H9 (cell line): Measurements from ENCODE around the gene BMP2K. TPM values are rescaled to one million over a fixed set of nuclear protein-coding genes. Genes with fewer than 3 reads are reported as not detected.

Experiments used
- DNase-seq: peaks from one replicate; pipeline ENCODE4 v3.0.0-alpha.2; 2017
- H2AFZ ChIP-seq: one replicate; pipeline ENCODE4 v1.6.1; 2013; ENCODE audit warnings: mild to moderate bottlenecking, low read length, control low read depth, moderate library complexity
- H2AK5ac ChIP-seq: 2 replicates; pipeline ENCODE4 v1.6.1; 2013; ENCODE audit warnings: low read length, control low read depth, mixed read lengths; ENCODE audit not compliant: insufficient read length
- H2BK120ac ChIP-seq: one replicate; pipeline ENCODE4 v1.6.1; 2013; ENCODE audit warnings: low read depth, mild to moderate bottlenecking, low read length, control low read depth, inconsistent platforms; ENCODE audit not compliant: poor library complexity, severe bottlenecking
- H2BK12ac ChIP-seq: 2 replicates; pipeline ENCODE4 v1.6.1; 2013; ENCODE audit warnings: low read length, control low read depth, mixed read lengths, low read depth; ENCODE audit not compliant: insufficient read length
- H2BK15ac ChIP-seq: 2 replicates; pipeline ENCODE4 v1.6.1; 2013; ENCODE audit warnings: low read depth, low read length, control low read depth
- H2BK20ac ChIP-seq: one replicate; pipeline ENCODE4 v1.6.1; 2013; ENCODE audit warnings: low read depth, mild to moderate bottlenecking, low read length, control low read depth, inconsistent platforms; ENCODE audit not compliant: poor library complexity, severe bottlenecking
- H2BK5ac ChIP-seq: 2 replicates; pipeline ENCODE4 v1.6.1; 2013; ENCODE audit warnings: low read length, control low read depth, mixed read lengths; ENCODE audit not compliant: insufficient read length
- H3K14ac ChIP-seq: 2 replicates; pipeline ENCODE4 v1.6.1; 2013; ENCODE audit warnings: low read length, control low read depth; ENCODE audit not compliant: insufficient read depth
- H3K18ac ChIP-seq: 2 replicates; pipeline ENCODE4 v1.6.1; 2013; ENCODE audit warnings: low read depth, mild to moderate bottlenecking, mixed read lengths, low read length, control low read depth; ENCODE audit not compliant: insufficient read length
- H3K23ac ChIP-seq: 2 replicates; pipeline ENCODE4 v1.6.1; 2013; ENCODE audit warnings: low read length, control low read depth, mixed read lengths, low read depth; ENCODE audit not compliant: insufficient read length
- H3K23me2 ChIP-seq: 2 replicates; pipeline ENCODE4 v1.6.1; 2013; ENCODE audit warnings: low read depth, mild to moderate bottlenecking, mixed read lengths, low read length, control low read depth; ENCODE audit not compliant: insufficient read length, poor library complexity, severe bottlenecking
- H3K27ac ChIP-seq: 2 replicates; pipeline ENCODE4 v1.5.1; 2013; ENCODE audit warnings: low read length, control low read depth, mixed read lengths, low read depth; ENCODE audit not compliant: insufficient read length
- H3K27me3 ChIP-seq: 2 replicates; pipeline ENCODE4 v1.6.1; 2013; ENCODE audit warnings: low read length, control low read depth, inconsistent platforms; ENCODE audit not compliant: insufficient read depth
- H3K4ac ChIP-seq: 2 replicates; pipeline ENCODE4 v1.6.1; 2013; ENCODE audit warnings: low read depth, mild to moderate bottlenecking, control low read depth, inconsistent platforms, low read length, moderate library complexity
- H3K4me1 ChIP-seq: 2 replicates; pipeline ENCODE4 v1.6.1; 2013; ENCODE audit warnings: low read length, control low read depth, inconsistent platforms; ENCODE audit not compliant: insufficient read depth
- H3K4me2 ChIP-seq: 2 replicates; pipeline ENCODE4 v1.6.1; 2013; ENCODE audit warnings: low read length, control low read depth, mixed read lengths; ENCODE audit not compliant: insufficient read length, insufficient read depth
- H3K56ac ChIP-seq: 2 replicates; pipeline ENCODE4 v1.6.1; 2013; ENCODE audit warnings: low read depth, mild to moderate bottlenecking, mixed read lengths, low read length, control low read depth; ENCODE audit not compliant: insufficient read length
- H3K79me1 ChIP-seq: 2 replicates; pipeline ENCODE4 v1.6.1; 2013; ENCODE audit warnings: low read depth, mild to moderate bottlenecking, moderate library complexity, low read length, control low read depth, inconsistent platforms; ENCODE audit not compliant: insufficient read depth, poor library complexity, severe bottlenecking
- H3K79me2 ChIP-seq: 2 replicates; pipeline ENCODE4 v1.6.1; 2013; ENCODE audit warnings: low read length, control low read depth, inconsistent platforms; ENCODE audit not compliant: insufficient read depth
- H3K9ac ChIP-seq: 2 replicates; pipeline ENCODE4 v1.6.1; 2013; ENCODE audit warnings: low read length, control low read depth, mixed read lengths; ENCODE audit not compliant: insufficient read length; ENCODE audit errors: extremely low read depth
- H3K9me3 ChIP-seq: one replicate; pipeline ENCODE4 v1.6.1; 2013; ENCODE audit warnings: low read depth, low read length, inconsistent platforms; ENCODE audit not compliant: control insufficient read depth
- H3T11ph ChIP-seq: one replicate; pipeline ENCODE4 v1.6.1; 2013; ENCODE audit warnings: mild to moderate bottlenecking, low read length, control low read depth, inconsistent platforms
- H4K20me1 ChIP-seq: one replicate; pipeline ENCODE4 v1.6.1; 2013; ENCODE audit not compliant: control insufficient read depth, insufficient read length, insufficient read depth
- H4K5ac ChIP-seq: 2 replicates; pipeline ENCODE4 v1.6.1; 2013; ENCODE audit warnings: low read depth, mild to moderate bottlenecking, mixed read lengths, low read length, control low read depth; ENCODE audit not compliant: insufficient read length
- H4K8ac ChIP-seq: replicated peaks from 2 replicates; pipeline ENCODE4 v1.6.1; 2013; ENCODE audit warnings: low read length, control low read depth, mixed read lengths, low read depth; ENCODE audit not compliant: insufficient read length
- H4K91ac ChIP-seq: 2 replicates; pipeline ENCODE4 v1.6.1; 2013; ENCODE audit warnings: low read depth, mild to moderate bottlenecking, moderate library complexity, mixed read lengths, low read length, control low read depth; ENCODE audit not compliant: insufficient read length
- H3K27ac Mint-ChIP-seq, 3 experiments: 2 replicates in 2 of 3; 3 replicates in 1 of 3; pipeline ENCODE4 v1.8.0; 2020 to 2021; ENCODE audit warnings: mixed read lengths in 3 of 3, mild to moderate bottlenecking in 1 of 3, moderate library complexity in 1 of 3
- H3K27me3 Mint-ChIP-seq: 2 replicates; pipeline ENCODE4 v1.8.0; 2021; ENCODE audit warnings: low read depth, mild to moderate bottlenecking, moderate library complexity, mixed read lengths
- H3K36me3 Mint-ChIP-seq, 3 experiments: 2 replicates in 2 of 3; 3 replicates in 1 of 3; pipeline ENCODE4 v1.8.0; 2020 to 2021; ENCODE audit warnings: low read depth in 3 of 3, mixed read lengths in 3 of 3; ENCODE audit not compliant: insufficient read depth in 1 of 3
- H3K4me1 Mint-ChIP-seq, 2 experiments: 2 replicates each; pipeline ENCODE4 v1.8.0; 2020; ENCODE audit warnings: mixed read lengths in 2 of 2
- H3K4me3 Mint-ChIP-seq, 2 experiments: 2 replicates in 1 of 2; 3 replicates in 1 of 2; pipeline ENCODE4 v1.8.0; 2020 to 2021; ENCODE audit warnings: mild to moderate bottlenecking in 2 of 2, mixed read lengths in 2 of 2, moderate library complexity in 1 of 2
- H3K9me3 Mint-ChIP-seq, 2 experiments: 2 replicates in 1 of 2; 3 replicates in 1 of 2; pipeline ENCODE4 v1.8.0; 2020; ENCODE audit warnings: mild to moderate bottlenecking in 2 of 2, mixed read lengths in 2 of 2, moderate library complexity in 1 of 2
- WGBS: extraction: QIAGEN DNeasy Blood & Tissue Kit; methylation state at CpG from one replicate; pipeline ENCODE4 v1.1.7; 2013; ENCODE audit warnings: missing lambda C conversion rate, low lambda C conversion rate, mixed read lengths; ENCODE audit not compliant: insufficient read length; ENCODE audit errors: extremely low coverage; 5-methylcytosine and 5-hydroxymethylcytosine counted together
- total RNA-seq: library from RNA; stranded (reverse); gene quantifications from 2 replicates; pipeline ENCODE4 v1.2.1, GENCODE V29; 2021
- TF ChIP-seq, protein P1 (sequence below): fragments of 200-600 bp; sonication (generic); conservative IDR thresholded peaks from 3 replicates; pipeline ENCODE4 v1.8.0; 2021; ENCODE audit warnings: antibody characterized with exemption, mild to moderate bottlenecking

The BMP2K gene
- total RNA-seq, 1 experiment from 2014 or later = 26.4 TPM

GRCh38 chr4:78928835-78929234, 152.7 kb downstream of the BMP2K start:
- H3K9ac ChIP-seq = no peak overlapping the region
- DNase-seq = no peak
- TF ChIP-seq, protein P1, sequence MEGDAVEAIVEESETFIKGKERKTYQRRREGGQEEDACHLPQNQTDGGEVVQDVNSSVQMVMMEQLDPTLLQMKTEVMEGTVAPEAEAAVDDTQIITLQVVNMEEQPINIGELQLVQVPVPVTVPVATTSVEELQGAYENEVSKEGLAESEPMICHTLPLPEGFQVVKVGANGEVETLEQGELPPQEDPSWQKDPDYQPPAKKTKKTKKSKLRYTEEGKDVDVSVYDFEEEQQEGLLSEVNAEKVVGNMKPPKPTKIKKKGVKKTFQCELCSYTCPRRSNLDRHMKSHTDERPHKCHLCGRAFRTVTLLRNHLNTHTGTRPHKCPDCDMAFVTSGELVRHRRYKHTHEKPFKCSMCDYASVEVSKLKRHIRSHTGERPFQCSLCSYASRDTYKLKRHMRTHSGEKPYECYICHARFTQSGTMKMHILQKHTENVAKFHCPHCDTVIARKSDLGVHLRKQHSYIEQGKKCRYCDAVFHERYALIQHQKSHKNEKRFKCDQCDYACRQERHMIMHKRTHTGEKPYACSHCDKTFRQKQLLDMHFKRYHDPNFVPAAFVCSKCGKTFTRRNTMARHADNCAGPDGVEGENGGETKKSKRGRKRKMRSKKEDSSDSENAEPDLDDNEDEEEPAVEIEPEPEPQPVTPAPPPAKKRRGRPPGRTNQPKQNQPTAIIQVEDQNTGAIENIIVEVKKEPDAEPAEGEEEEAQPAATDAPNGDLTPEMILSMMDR = no peak
- H3K79me1 ChIP-seq = no peaks in the 10 kb centered on the region
- H2BK20ac ChIP-seq = no peak overlapping the region
- Mint-ChIP-seq H3K4me3 (no peak overlapping the region), H3K9me3 (no peaks in the 10 kb centered on the region), H3K4me1 (no peaks in the 10 kb centered on the region), H3K36me3 (peaks cover 12 to 36% (median 33%) of the 10 kb centered on the region in 3 experiments; a peak in 6 of 7 replicates), H3K27ac (peak overlapping the region in 1 of 3 experiments; percentile 26; a peak in 1 of 7 replicates), H3K27me3 (no peaks in the 10 kb centered on the region)
- no peak overlapping the region for H2BK120ac ChIP-seq
- no peak overlapping the region for H3K27ac ChIP-seq
- H3K4me1 ChIP-seq = no peaks in the 10 kb centered on the region
- H2AFZ ChIP-seq = no peak overlapping the region
- no peak overlapping the region for H3K4ac ChIP-seq
- no peak overlapping the region for H4K5ac ChIP-seq
- H3T11ph ChIP-seq = no peak overlapping the region
- H2AK5ac ChIP-seq = no peak overlapping the region
- H3K79me2 ChIP-seq = no peaks in the 10 kb centered on the region
- H3K9me3 ChIP-seq = no peaks in the 10 kb centered on the region
- no peak overlapping the region for H4K8ac ChIP-seq
- no peaks in the 10 kb centered on the region for H4K20me1 ChIP-seq
- no peak overlapping the region for H3K56ac ChIP-seq
- no peaks in the 10 kb centered on the region for H3K27me3 ChIP-seq
- no peak overlapping the region for H3K23ac ChIP-seq
- H4K91ac ChIP-seq = no peak overlapping the region
- no peak overlapping the region for H3K4me2 ChIP-seq
- H3K23me2 ChIP-seq = no peaks in the 10 kb centered on the region
- H3K14ac ChIP-seq = no peak overlapping the region
- no peak overlapping the region for H2BK15ac ChIP-seq
- H2BK12ac ChIP-seq = no peak overlapping the region
- no peak overlapping the region for H3K18ac ChIP-seq
- no peak overlapping the region for H2BK5ac ChIP-seq
- WGBS = no CpG with 5 or more reads among the region's 9 CpGs
